ENCODE measurements around the gene PGPEP1.
"Not testable (repeated sequence)": the region's sequence is repeated elsewhere in the genome, so short reads cannot be mapped to it uniquely, and the experiment has no call there.

Gene PGPEP1

GRCh38 chr19:18383622-18384021, 43.2 kb downstream of the PGPEP1 start:
- H3K27ac Mint-ChIP-seq; H3K9me3 Mint-ChIP-seq; H3K36me3 Mint-ChIP-seq (ENCODE audit: low read depth); H3K4me1 Mint-ChIP-seq (ENCODE audit: low read depth); H3K4me3 Mint-ChIP-seq; DNase-seq: not testable (repeated sequence)
- H3K27me3 Mint-ChIP-seq = peaks cover 56% of the 10 kb centered on the region

DNA sequence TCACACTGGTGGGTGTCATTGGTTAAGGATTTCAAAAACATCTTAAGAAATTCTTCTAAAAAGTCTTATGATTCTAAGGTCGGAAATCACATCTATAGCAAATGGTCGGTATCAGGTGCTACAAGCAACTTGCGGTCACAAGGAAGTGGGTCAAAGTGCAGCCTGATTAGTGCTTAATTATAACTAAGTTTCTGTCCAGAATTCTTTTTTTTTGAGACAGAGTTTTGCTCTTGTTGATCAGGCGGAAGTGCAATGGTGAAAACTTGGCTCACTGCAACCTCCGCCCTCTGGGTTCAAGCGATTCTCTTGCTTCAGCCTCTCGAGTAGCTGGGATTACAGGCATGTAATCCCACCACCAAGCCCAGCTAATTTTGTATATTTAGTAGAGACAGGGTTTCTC, 44.4 kb downstream of the PGPEP1 start:
- Mint-ChIP-seq H3K27ac (no peak overlapping the region), H3K4me1 (ENCODE audit: low read depth) (peaks cover 10% of the 10 kb centered on the region), H3K36me3 (ENCODE audit: low read depth) (no peaks in the 10 kb centered on the region), H3K9me3 (no peaks in the 10 kb centered on the region), H3K4me3 (no peak overlapping the region), H3K27me3 (peaks cover 66% of the 10 kb centered on the region)
- no peak for DNase-seq

GRCh38 chr19:18385359-18385674, 44.9 kb downstream of the PGPEP1 start:
- no peak overlapping the region for H3K27ac Mint-ChIP-seq
- H3K4me1 Mint-ChIP-seq (ENCODE audit: low read depth) = peaks cover 10% of the 10 kb centered on the region
- H3K4me3 Mint-ChIP-seq = no peak overlapping the region
- H3K27me3 Mint-ChIP-seq = peaks cover 71% of the 10 kb centered on the region
- no peaks in the 10 kb centered on the region for H3K9me3 Mint-ChIP-seq
- no peaks in the 10 kb centered on the region for H3K36me3 Mint-ChIP-seq (ENCODE audit: low read depth)
- no peak for DNase-seq

DNA sequence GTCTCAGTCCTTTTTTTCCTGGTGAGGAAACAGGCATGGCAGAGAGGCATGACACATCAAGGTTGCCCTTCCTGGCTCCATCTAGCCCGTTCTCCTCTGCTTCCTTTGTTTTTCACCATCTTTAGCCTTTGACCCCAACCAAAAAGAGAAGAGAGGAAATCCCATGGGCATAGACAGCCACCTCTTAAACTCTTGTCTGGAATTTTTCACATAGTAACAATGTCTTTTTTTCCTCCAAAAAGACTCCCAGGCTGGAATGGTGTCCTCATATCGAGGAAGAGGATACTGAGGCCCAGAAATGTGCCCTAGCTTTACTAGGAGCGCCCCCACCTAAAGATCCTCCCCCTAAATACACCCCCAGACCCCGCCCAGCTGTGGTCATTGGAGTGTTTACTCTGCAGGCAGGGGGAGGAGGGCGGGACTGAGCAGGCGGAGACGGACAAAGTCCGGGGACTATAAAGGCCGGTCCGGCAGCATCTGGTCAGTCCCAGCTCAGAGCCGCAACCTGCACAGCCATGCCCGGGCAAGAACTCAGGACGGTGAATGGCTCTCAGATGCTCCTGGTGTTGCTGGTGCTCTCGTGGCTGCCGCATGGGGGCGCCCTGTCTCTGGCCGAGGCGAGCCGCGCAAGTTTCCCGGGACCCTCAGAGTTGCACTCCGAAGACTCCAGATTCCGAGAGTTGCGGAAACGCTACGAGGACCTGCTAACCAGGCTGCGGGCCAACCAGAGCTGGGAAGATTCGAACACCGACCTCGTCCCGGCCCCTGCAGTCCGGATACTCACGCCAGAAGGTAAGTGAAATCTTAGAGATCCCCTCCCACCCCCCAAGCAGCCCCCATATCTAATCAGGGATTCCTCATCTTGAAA, 45.5 kb downstream of the PGPEP1 start, which contains the start of gene GDF15:
GDF15 (plus strand) TSS at position 484 of the 868 bp plus-strand sequence; CDS start at position 516, 32 bp downstream.
- peak; percentile 48 for DNase-seq
- no peak within 1 kb of the TSS for H3K27ac Mint-ChIP-seq
- H3K4me1 Mint-ChIP-seq (ENCODE audit: low read depth) = peaks cover 10% of the 10 kb centered on the region
- H3K27me3 Mint-ChIP-seq = peaks cover 72% of the 10 kb centered on the region
- no peaks in the 10 kb centered on the region for H3K9me3 Mint-ChIP-seq
- no peaks in the 10 kb centered on the region for H3K36me3 Mint-ChIP-seq (ENCODE audit: low read depth)
- H3K4me3 Mint-ChIP-seq = no peak within 1 kb of the TSS

DNA sequence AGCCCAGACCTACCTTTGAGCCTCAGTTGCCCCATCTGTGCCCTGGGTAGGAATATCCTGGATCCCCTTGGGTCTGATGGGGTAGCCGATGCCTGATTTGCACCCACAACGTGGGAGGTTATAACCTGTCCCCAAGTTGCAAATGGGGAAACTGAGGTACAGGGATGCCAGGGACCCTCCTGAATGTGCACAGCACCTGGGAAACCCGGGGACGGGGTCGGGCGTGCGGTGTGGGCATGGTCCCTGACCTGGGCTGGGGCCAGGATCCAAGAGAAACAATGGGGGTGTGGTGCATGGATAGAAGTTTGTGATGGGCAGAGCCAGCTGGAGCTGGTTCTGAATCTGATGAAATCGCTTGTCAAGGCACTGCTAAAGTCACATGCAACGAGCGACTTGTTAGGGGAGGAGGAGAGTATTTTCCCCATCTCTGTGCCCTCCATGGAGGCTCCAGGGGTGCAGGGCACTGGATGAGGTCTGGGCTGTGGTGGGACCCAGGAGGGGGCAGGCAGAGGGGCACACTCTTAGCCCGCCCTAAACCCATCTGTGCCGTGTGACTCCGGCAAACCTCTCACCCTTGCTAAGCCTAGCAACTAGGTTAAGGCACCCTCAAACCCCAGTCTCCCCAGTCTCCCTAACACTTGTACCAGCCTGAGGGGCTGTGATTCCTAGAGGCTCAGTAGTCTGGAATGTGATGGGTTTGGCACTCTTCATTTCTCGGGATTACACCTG, 46.3 kb downstream of the PGPEP1 start:
- DNase-seq = no peak
- no peaks in the 10 kb centered on the region for H3K36me3 Mint-ChIP-seq (ENCODE audit: low read depth)
- no peak overlapping the region for H3K4me3 Mint-ChIP-seq
- H3K27ac Mint-ChIP-seq = no peak overlapping the region
- H3K4me1 Mint-ChIP-seq (ENCODE audit: low read depth) = peaks cover 10% of the 10 kb centered on the region
- peaks cover 72% of the 10 kb centered on the region for H3K27me3 Mint-ChIP-seq
- H3K9me3 Mint-ChIP-seq = no peaks in the 10 kb centered on the region

- peak; percentile 91 for DNase-seq
- H3K36me3 Mint-ChIP-seq (ENCODE audit: low read depth) = no peaks in the 10 kb centered on the region
- H3K4me3 Mint-ChIP-seq = peak overlapping the region; percentile 72
- H3K27me3 Mint-ChIP-seq = peaks cover 72% of the 10 kb centered on the region
- peak overlapping the region; percentile 33 for H3K27ac Mint-ChIP-seq
- H3K4me1 Mint-ChIP-seq (ENCODE audit: low read depth) = peaks cover 10% of the 10 kb centered on the region
- H3K9me3 Mint-ChIP-seq = no peaks in the 10 kb centered on the region
These were observed 47.9 kb downstream of the PGPEP1 start for GRCh38 chr19:18388100-18388959.

DNA sequence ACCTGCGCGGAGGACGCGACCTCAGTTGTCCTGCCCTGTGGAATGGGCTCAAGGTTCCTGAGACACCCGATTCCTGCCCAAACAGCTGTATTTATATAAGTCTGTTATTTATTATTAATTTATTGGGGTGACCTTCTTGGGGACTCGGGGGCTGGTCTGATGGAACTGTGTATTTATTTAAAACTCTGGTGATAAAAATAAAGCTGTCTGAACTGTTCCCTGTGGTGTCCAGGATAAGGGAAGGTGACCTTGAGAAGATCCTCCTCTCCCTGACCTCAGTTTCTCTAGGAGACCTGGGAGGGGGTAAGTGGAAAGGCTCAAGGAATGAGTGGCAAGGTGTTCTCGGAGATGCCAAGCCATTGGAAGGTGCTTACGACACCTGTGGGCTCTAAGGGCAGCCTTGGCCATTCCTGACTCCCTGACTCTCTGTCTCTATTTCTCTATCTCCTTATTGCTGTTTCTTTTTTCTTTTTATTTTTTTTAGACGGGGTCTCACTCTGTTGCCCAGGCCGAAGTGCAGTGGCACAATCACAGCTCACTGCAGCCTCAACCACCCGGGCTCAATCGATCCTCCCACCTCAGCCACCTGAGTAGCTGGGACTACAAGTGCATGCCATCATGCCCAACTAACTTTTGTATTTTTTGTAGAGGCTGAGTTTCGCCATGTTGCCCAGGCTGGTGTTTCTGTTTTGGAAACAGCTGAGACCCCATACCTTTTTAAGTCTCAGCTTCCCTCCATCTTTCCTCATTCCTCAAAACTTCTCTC, 48.7 kb downstream of the PGPEP1 start:
- H3K9me3 Mint-ChIP-seq = no peaks in the 10 kb centered on the region
- peaks cover 75% of the 10 kb centered on the region for H3K27me3 Mint-ChIP-seq
- peaks cover 10% of the 10 kb centered on the region for H3K4me1 Mint-ChIP-seq (ENCODE audit: low read depth)
- no peaks in the 10 kb centered on the region for H3K36me3 Mint-ChIP-seq (ENCODE audit: low read depth)
- no peak overlapping the region for H3K4me3 Mint-ChIP-seq
- no peak for DNase-seq
- H3K27ac Mint-ChIP-seq = no peak overlapping the region

GRCh38 chr19:18389726-18390064, 49.3 kb downstream of the PGPEP1 start:
- no peak for DNase-seq
- Mint-ChIP-seq H3K9me3 (no peaks in the 10 kb centered on the region), H3K4me1 (ENCODE audit: low read depth) (peaks cover 10% of the 10 kb centered on the region), H3K27me3 (peaks cover 74% of the 10 kb centered on the region), H3K27ac (no peak overlapping the region), H3K4me3 (no peak overlapping the region), H3K36me3 (ENCODE audit: low read depth) (no peaks in the 10 kb centered on the region)

DNA sequence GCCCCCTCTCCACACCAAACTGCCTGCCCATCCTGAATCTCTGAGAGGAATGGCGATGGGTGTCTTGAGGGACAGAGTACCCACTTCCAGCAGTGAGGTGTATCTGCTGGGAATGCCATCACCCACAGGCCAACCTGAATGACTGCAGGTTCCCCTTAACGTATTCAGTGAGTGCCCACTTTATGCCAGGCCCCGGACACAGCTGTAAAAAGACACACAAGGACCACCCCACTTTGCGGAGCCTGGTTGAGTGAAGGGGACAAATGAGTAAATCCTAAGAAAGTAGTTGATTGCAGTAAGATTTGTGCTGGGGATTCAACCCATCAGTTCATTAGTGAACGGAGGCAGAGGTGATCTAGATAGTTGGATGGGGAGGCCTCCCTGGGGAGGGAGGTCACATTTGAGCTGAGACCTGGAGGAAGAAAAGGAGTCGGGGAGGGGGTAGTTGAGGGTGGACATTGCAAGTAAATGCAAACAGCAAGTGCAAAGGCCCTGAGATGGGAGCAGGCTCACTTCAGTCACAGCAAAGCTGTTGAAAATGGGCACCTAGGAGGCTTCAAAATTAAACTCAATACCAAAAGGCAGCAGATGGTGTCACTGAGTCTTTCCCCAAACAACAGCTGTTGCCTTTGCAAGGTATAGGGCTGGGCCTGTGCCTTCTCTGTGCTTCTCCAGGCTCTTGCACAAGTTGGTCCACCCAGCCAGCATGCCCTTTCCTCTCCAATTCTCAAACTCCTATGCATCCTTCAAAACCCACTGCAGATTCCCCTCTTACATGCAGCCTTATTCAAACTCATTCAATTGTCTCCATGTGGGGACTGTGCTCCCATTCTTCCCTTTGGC, 49.9 kb downstream of the PGPEP1 start:
- H3K36me3 Mint-ChIP-seq (ENCODE audit: low read depth) = no peaks in the 10 kb centered on the region
- no peak overlapping the region for H3K27ac Mint-ChIP-seq
- peaks cover 70% of the 10 kb centered on the region for H3K27me3 Mint-ChIP-seq
- H3K9me3 Mint-ChIP-seq = no peaks in the 10 kb centered on the region
- no peak overlapping the region for H3K4me3 Mint-ChIP-seq
- H3K4me1 Mint-ChIP-seq (ENCODE audit: low read depth) = peaks cover 10% of the 10 kb centered on the region
- DNase-seq = no peak

GRCh38 chr19:18391509-18392075, 51.2 kb downstream of the PGPEP1 start:
- Mint-ChIP-seq H3K27ac (no peak overlapping the region), H3K9me3 (no peaks in the 10 kb centered on the region), H3K36me3 (ENCODE audit: low read depth) (no peaks in the 10 kb centered on the region), H3K4me3 (no peak overlapping the region), H3K4me1 (ENCODE audit: low read depth) (peaks cover 10% of the 10 kb centered on the region), H3K27me3 (peaks cover 66% of the 10 kb centered on the region)
- no peak for DNase-seq

DNA sequence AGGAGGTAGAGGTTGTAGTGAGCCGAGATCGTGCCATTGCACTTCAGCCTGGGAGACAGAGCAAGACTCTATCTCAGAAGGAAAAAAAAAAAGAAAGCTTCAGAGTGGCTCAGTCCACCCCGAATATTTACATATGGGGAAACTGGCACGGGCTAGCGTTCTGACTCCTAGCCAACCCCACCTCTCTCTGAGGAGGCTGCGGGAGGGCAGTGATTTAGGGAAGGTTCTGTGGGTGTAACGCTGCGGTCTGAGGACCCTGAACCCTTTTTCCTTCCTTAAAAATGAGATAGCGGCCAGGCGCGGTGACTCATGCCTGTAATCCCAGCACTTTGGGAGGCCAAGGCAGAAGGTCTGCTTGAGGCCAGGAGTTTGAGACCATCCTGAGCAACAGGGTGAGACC, 52.0 kb downstream of the PGPEP1 start:
- Mint-ChIP-seq H3K4me1 (ENCODE audit: low read depth) (peaks cover 9% of the 10 kb centered on the region), H3K27me3 (peaks cover 62% of the 10 kb centered on the region), H3K36me3 (ENCODE audit: low read depth) (no peaks in the 10 kb centered on the region), H3K27ac (no peak overlapping the region), H3K4me3 (no peak overlapping the region), H3K9me3 (no peaks in the 10 kb centered on the region)
- no peak for DNase-seq

- DNase-seq = no peak
- Mint-ChIP-seq H3K4me3 (no peak overlapping the region), H3K27me3 (peaks cover 62% of the 10 kb centered on the region), H3K36me3 (ENCODE audit: low read depth) (no peaks in the 10 kb centered on the region), H3K4me1 (ENCODE audit: low read depth) (peaks cover 8% of the 10 kb centered on the region), H3K9me3 (no peaks in the 10 kb centered on the region), H3K27ac (no peak overlapping the region)
These were observed 52.5 kb downstream of the PGPEP1 start for GRCh38 chr19:18392926-18393325.

DNA sequence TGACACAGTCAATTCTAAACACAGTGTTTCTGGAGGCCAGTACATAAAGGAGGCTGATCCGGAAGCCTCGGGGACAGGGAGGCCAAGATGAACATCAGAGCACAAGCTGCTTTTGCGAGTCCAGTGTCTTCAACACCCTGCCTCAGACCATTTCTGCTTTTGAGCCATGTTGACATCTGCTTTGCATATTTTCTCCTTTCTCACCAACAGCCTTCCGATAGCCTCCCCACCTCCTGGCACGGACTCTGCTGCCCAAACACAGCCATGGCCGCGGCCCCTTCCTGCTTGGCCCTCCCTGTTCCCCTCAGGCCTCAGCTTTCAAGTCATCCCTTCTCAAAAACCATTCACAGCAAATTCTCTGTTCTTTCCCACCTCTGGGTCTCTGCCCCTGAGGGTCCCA, 53.4 kb downstream of the PGPEP1 start:
- peaks cover 4% of the 10 kb centered on the region for H3K4me1 Mint-ChIP-seq (ENCODE audit: low read depth)
- no peak for DNase-seq
- H3K9me3 Mint-ChIP-seq = no peaks in the 10 kb centered on the region
- H3K27ac Mint-ChIP-seq = no peak overlapping the region
- H3K4me3 Mint-ChIP-seq = no peak overlapping the region
- peaks cover 60% of the 10 kb centered on the region for H3K27me3 Mint-ChIP-seq
- H3K36me3 Mint-ChIP-seq (ENCODE audit: low read depth) = no peaks in the 10 kb centered on the region

All from activated T-cell treated with anti-CD3 and anti-CD28 coated beads, Interleukin-2, amount 50 U/mL, for 24 hours (primary cell).